HEK293 (cell line): Measurements from ENCODE around the gene DOK3.

ENCODE experiments used
- CTCF ChIP-seq: fragments of 450-650 bp; formaldehyde crosslinking; IDR thresholded peaks from 2 replicates; pipeline ENCODE4 v1.5.1; 2016; ENCODE audit warnings: missing biosample characterization, missing genetic modification characterization
- KLF9 ChIP-seq: fragments of 450-650 bp; formaldehyde crosslinking; IDR thresholded peaks from 2 replicates; pipeline ENCODE4 v1.5.1; 2016; ENCODE audit warnings: missing biosample characterization, missing genetic modification characterization, low read depth
- REST ChIP-seq: fragments of 450-650 bp; formaldehyde crosslinking; IDR thresholded peaks from 2 replicates; pipeline ENCODE4 v1.5.1; 2016; ENCODE audit warnings: missing biosample characterization, missing genetic modification characterization
- SP3 ChIP-seq: fragments of 450-650 bp; formaldehyde crosslinking; IDR thresholded peaks from 2 replicates; pipeline ENCODE4 v1.5.1; 2016; ENCODE audit warnings: missing biosample characterization, missing genetic modification characterization
- ZFP41 ChIP-seq: fragments of 450-650 bp; formaldehyde crosslinking; IDR thresholded peaks from 2 replicates; pipeline ENCODE4 v1.5.1; 2016; ENCODE audit warnings: missing biosample characterization, missing genetic modification characterization, borderline replicate concordance
- ZNF155 ChIP-seq: fragments of 450-650 bp; formaldehyde crosslinking; IDR thresholded peaks from 2 replicates; pipeline ENCODE4 v1.5.1; 2016; ENCODE audit warnings: missing biosample characterization, missing genetic modification characterization
- ZNF175 ChIP-seq: fragments of 450-650 bp; formaldehyde crosslinking; IDR thresholded peaks from 2 replicates; pipeline ENCODE4 v1.5.1; 2016; ENCODE audit warnings: missing biosample characterization, missing genetic modification characterization
- ZNF266 ChIP-seq: fragments of 450-650 bp; formaldehyde crosslinking; IDR thresholded peaks from 2 replicates; pipeline ENCODE4 v1.5.1; 2016; ENCODE audit warnings: missing biosample characterization, missing genetic modification characterization, low read depth
- TF ChIP-seq, protein P1 (sequence below): fragments of 450-650 bp; formaldehyde crosslinking; IDR thresholded peaks from 2 replicates; pipeline ENCODE4 v1.5.1; 2016; ENCODE audit warnings: missing biosample characterization, missing genetic modification characterization
- TF ChIP-seq, protein P2 (sequence below): fragments of 450-650 bp; formaldehyde crosslinking; IDR thresholded peaks from 2 replicates; pipeline ENCODE4 v1.5.1; 2016; ENCODE audit warnings: missing biosample characterization, missing genetic modification characterization

GRCh38 chr5:177537389-177538361, 28.0 kb upstream of the DOK3 start:
- no peak for TF ChIP-seq CTCF (tag by site-specific recombination)
- TF ChIP-seq, protein P1, sequence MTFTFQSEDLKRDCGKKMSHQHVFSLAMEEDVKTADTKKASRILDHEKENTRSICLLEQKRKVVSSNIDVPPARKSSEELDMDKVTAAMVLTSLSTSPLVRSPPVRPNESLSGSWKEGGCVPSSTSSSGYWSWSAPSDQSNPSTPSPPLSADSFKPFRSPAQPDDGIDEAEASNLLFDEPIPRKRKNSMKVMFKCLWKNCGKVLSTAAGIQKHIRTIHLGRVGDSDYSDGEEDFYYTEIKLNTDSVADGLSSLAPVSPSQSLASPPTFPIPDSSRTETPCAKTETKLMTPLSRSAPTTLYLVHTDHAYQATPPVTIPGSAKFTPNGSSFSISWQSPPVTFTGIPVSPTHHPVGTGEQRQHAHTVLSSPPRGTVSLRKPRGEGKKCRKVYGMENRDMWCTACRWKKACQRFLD (tag by site-specific recombination), result no peak
- no peak for TF ChIP-seq KLF9 (tag by site-specific recombination)
- TF ChIP-seq ZNF155 (tag by site-specific recombination), result no peak
- no peak for TF ChIP-seq ZFP41 (tag by site-specific recombination)
- TF ChIP-seq REST (tag by site-specific recombination), result no peak
- TF ChIP-seq ZNF266, result no peak
- no peak for TF ChIP-seq ZNF175 (tag by site-specific recombination)
- TF ChIP-seq, protein P2, sequence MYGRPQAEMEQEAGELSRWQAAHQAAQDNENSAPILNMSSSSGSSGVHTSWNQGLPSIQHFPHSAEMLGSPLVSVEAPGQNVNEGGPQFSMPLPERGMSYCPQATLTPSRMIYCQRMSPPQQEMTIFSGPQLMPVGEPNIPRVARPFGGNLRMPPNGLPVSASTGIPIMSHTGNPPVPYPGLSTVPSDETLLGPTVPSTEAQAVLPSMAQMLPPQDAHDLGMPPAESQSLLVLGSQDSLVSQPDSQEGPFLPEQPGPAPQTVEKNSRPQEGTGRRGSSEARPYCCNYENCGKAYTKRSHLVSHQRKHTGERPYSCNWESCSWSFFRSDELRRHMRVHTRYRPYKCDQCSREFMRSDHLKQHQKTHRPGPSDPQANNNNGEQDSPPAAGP (tag by site-specific recombination), result no peak
- TF ChIP-seq SP3 (tag by site-specific recombination), result no peak
